HepG2 (cell line): ENCODE measurements around the gene XPNPEP1. TPM values are rescaled to one million over a fixed set of nuclear protein-coding genes. Genes with fewer than 3 reads are reported as not detected.
A peak's percentile ranks its signal among the peaks of the same experiment; 100 is the strongest.

Experiments
- ARID4A ChIP-seq: sonication (generic); formaldehyde crosslinking; IDR thresholded peaks from 2 replicates; pipeline ENCODE4 v1.5.0; 2020; ENCODE audit warnings: mild to moderate bottlenecking, missing genetic modification reagents, borderline replicate concordance
- ARNT ChIP-seq: fragments of 450-650 bp; IDR thresholded peaks from 2 replicates; pipeline ENCODE4 v1.6.1; 2017
- ASH2L ChIP-seq: fragments of 300-600, 200-600 bp; sonication (generic); IDR thresholded peaks from 2 replicates; pipeline ENCODE4 v1.7.0; 2017; ENCODE audit warnings: low read depth, mild to moderate bottlenecking, moderate library complexity, mixed read lengths, low read length; ENCODE audit not compliant: insufficient read length
- ATM ChIP-seq: fragments of 450-650 bp; IDR thresholded peaks from 2 replicates; pipeline ENCODE4 v1.7.1; 2017; ENCODE audit warnings: mild to moderate bottlenecking, borderline replicate concordance
- CCAR2 ChIP-seq: fragments of 200-400 bp; formaldehyde crosslinking; optimal IDR thresholded peaks from 2 replicates; pipeline ENCODE3; 2018; ENCODE audit warnings: low read depth, mild to moderate bottlenecking, low read length, moderate library complexity
- DDIT3 ChIP-seq: sonication (generic); formaldehyde crosslinking; IDR thresholded peaks from 2 replicates; pipeline ENCODE4 v1.4.0; 2020; ENCODE audit warnings: mild to moderate bottlenecking, missing genetic modification reagents
- GATAD2A ChIP-seq: IDR thresholded peaks from 2 replicates; pipeline ENCODE4 v1.6.1; 2016
- GLI4 ChIP-seq: sonication (generic); formaldehyde crosslinking; IDR thresholded peaks from 2 replicates; pipeline ENCODE4 v1.5.1; 2020; ENCODE audit warnings: missing genetic modification reagents, mild to moderate bottlenecking, moderate library complexity, borderline replicate concordance
- HCFC1 ChIP-seq: fragments of 150-350 bp; IDR thresholded peaks from 2 replicates; pipeline ENCODE4 v1.6.1; 2014; ENCODE audit warnings: low read depth, low read length
- HMGA1 ChIP-seq: sonication (generic); formaldehyde crosslinking; conservative IDR thresholded peaks from 2 replicates; pipeline ENCODE4 v1.4.0; 2020; ENCODE audit warnings: missing genetic modification reagents
- KAT2B ChIP-seq: fragments of 150-350 bp; IDR thresholded peaks from 2 replicates; pipeline ENCODE4 v1.6.1; 2014; ENCODE audit warnings: low read depth, low read length, borderline replicate concordance
- KDM3A ChIP-seq: IDR thresholded peaks from 2 replicates; pipeline ENCODE4 v1.6.1; 2018; ENCODE audit warnings: low read depth, missing compliant biosample characterization
- KDM5A ChIP-seq: fragments of 200-600 bp; sonication (generic); IDR thresholded peaks from 2 replicates; pipeline ENCODE4 v1.7.0; 2018; ENCODE audit warnings: antibody characterized with exemption, mild to moderate bottlenecking, low read length, borderline replicate concordance
- NFIC ChIP-seq: IDR thresholded peaks from 2 replicates; pipeline ENCODE4 v1.6.1; 2012; ENCODE audit warnings: mild to moderate bottlenecking, low read length, inconsistent platforms
- NPAS2 ChIP-seq: sonication (generic); formaldehyde crosslinking; IDR thresholded peaks from 2 replicates; pipeline ENCODE4 v1.8.0; 2022; ENCODE audit warnings: mild to moderate bottlenecking, missing genetic modification reagents, borderline replicate concordance
- NR1H2 ChIP-seq: sonication (generic); formaldehyde crosslinking; IDR thresholded peaks from 2 replicates; pipeline ENCODE4 v1.8.1; 2022; ENCODE audit warnings: low read depth, missing genetic modification reagents, borderline replicate concordance
- ONECUT2 ChIP-seq: sonication (generic); formaldehyde crosslinking; IDR thresholded peaks from 2 replicates; pipeline ENCODE4 v1.4.0; 2020; ENCODE audit warnings: missing genetic modification reagents
- RBAK ChIP-seq: sonication (generic); formaldehyde crosslinking; IDR thresholded peaks from 2 replicates; pipeline ENCODE4 v1.5.1; 2020; ENCODE audit warnings: mild to moderate bottlenecking, missing genetic modification reagents
- SAP130 ChIP-seq: IDR thresholded peaks from 2 replicates; pipeline ENCODE4 v1.6.1; 2016; ENCODE audit warnings: low read depth
- SMAD3 ChIP-seq: sonication (generic); formaldehyde crosslinking; IDR thresholded peaks from 2 replicates; pipeline ENCODE4 v1.4.0; 2020; ENCODE audit warnings: missing genetic modification reagents
- SPEN ChIP-seq: sonication (generic); formaldehyde crosslinking; IDR thresholded peaks from 2 replicates; pipeline ENCODE4 v1.5.1; 2020; ENCODE audit warnings: low read depth, mild to moderate bottlenecking, missing genetic modification reagents
- SRY ChIP-seq: sonication (generic); formaldehyde crosslinking; IDR thresholded peaks from 2 replicates; pipeline ENCODE4 v1.8.0; 2022; ENCODE audit warnings: mild to moderate bottlenecking, missing genetic modification reagents
- ZBTB20 ChIP-seq: sonication (generic); formaldehyde crosslinking; IDR thresholded peaks from 2 replicates; pipeline ENCODE4 v1.8.1; 2023; ENCODE audit warnings: missing genetic modification reagents, low read depth, mild to moderate bottlenecking, borderline replicate concordance
- ZFAT ChIP-seq: sonication (generic); formaldehyde crosslinking; conservative IDR thresholded peaks from 2 replicates; pipeline ENCODE4 v1.8.1; 2023; ENCODE audit warnings: missing genetic modification reagents, inconsistent platforms
- ZNF10 ChIP-seq: sonication (generic); formaldehyde crosslinking; IDR thresholded peaks from 2 replicates; pipeline ENCODE4 v1.4.0; 2020; ENCODE audit warnings: mild to moderate bottlenecking, low read depth, missing genetic modification reagents, borderline replicate concordance
- ZNF317 ChIP-seq: sonication (generic); formaldehyde crosslinking; IDR thresholded peaks from 2 replicates; pipeline ENCODE4 v1.5.0; 2020; ENCODE audit warnings: mild to moderate bottlenecking, missing genetic modification reagents
- ZNF737 ChIP-seq: sonication (generic); formaldehyde crosslinking; IDR thresholded peaks from 2 replicates; pipeline ENCODE4 v1.5.0; 2020; ENCODE audit warnings: missing genetic modification reagents, mild to moderate bottlenecking, borderline replicate concordance
- ZNF788 ChIP-seq: sonication (generic); formaldehyde crosslinking; IDR thresholded peaks from 2 replicates; pipeline ENCODE4 v1.5.0; 2020; ENCODE audit warnings: mild to moderate bottlenecking, missing genetic modification reagents, borderline replicate concordance
- polyA plus RNA-seq, 8 experiments: library from polyadenylated mRNA; depleted of rRNA in 3 of 8; stranded (reverse) in 7 of 8; unstranded in 1 of 8; fragments of >200 nt; fragmentation: Illumina TruSeq in 4 of 8; extraction: Trizol in 4 of 8; gene quantifications; 2 replicates each; pipeline versions ENCODE4 v1.2.1 to v1.2.3, GENCODE V29; 2011 to 2016; ENCODE audit warnings: low read depth in 4 of 8, missing spikeins in 1 of 8, mixed read lengths in 1 of 8; ENCODE audit not compliant: insufficient read depth in 1 of 8
- total RNA-seq, 5 experiments: library from RNA; depleted of rRNA; stranded (reverse); fragments of >200 nt; fragmentation: Illumina TruSeq; extraction: Trizol; gene quantifications; 2 replicates each; pipeline ENCODE4 v1.2.3, GENCODE V29; 2016; ENCODE audit warnings: low read depth in 1 of 5

Gene XPNPEP1
- total and polyA plus RNA-seq, 2 of the 13 experiments (the other 11 are each of a cell fraction or from before 2014, with no cell fraction given), result 30.3 to 55.5 TPM

DNA sequence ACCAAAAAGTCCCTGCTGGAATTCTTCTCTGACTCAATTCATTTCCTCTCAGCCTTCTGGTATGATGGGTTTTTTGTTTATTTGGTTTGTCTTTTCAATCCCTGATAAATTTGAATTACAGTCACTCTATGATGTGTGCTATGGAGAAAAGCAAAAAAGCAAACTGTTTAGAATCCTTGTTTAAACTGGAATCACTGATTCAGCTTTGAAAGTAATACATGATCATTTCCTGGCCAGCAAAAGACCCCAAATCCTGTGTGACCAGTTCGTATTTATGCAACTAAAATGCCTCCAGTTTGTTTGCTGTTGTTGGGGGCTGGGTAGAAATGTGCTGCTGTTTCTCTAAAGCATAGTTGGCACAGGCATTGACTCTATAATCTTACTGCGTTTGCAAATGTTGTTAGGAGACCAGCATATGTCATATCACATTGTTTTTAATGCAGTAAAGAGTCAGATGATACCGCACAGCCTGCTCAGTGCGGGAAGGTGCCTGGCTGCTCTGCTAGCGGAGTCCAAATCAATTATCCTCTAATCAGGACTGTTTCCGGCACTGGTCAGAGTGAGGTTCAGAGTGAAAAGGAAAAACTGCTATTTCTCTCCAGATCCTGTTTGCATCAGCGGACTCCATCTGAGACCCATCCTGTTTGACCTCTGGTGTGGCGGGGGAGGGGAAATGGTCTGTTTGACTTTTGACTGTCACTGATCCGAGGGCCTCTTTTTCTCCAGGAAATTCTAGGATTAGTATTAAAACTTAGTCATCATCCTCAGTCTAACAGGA, 43.8 kb upstream of the XPNPEP1 start (continued):
- TF ChIP-seq HMGA1 (CRISPR knock-in tag) (no peak), KAT2B (no peak), ZNF10 (CRISPR knock-in tag) (no peak), NR1H2 (CRISPR knock-in tag) (no peak), KDM5A (no peak), NPAS2 (no peak), ZNF788 (CRISPR knock-in tag) (no peak), SPEN (CRISPR knock-in tag) (no peak), SMAD3 (CRISPR knock-in tag) (no peak), ASH2L (no peak), RBAK (CRISPR knock-in tag) (no peak), ONECUT2 (CRISPR knock-in tag) (peak; percentile 65; the same call in 1 of the 2 replicates), GLI4 (CRISPR knock-in tag) (no peak), CCAR2 (no peak), ZNF317 (CRISPR knock-in tag) (no peak), ZFAT (no peak), NFIC (no peak), ZBTB20 (no peak), ARNT (no peak), SRY (no peak), HCFC1 (no peak), ATM (no peak), GATAD2A (CRISPR knock-in tag) (peak; percentile 76), SAP130 (peak; percentile 65), ZNF737 (CRISPR knock-in tag) (no peak), KDM3A (CRISPR knock-in tag) (0 out of 2 replicates have a peak, but pooled peaks have one; percentile 31), ARID4A (CRISPR knock-in tag) (peak; percentile 42; the same call in 1 of the 2 replicates), DDIT3 (no peak)
